RKO (cell line): ENCODE results near the gene MAST4.

Experiments
- DNase-seq: peaks from one replicate; pipeline ENCODE4 v3.0.0-alpha.2; 2016; ENCODE audit warnings: low spot score

MAST4 gene

GRCh38 chr5:67133217-67133616 lies 537.0 kb downstream of the MAST4 start:
- no peak for DNase-seq

GRCh38 chr5:67133776-67134175 lies 537.6 kb downstream of the MAST4 start:
- DNase-seq = no peak

GRCh38 chr5:67135381-67135984 lies 539.3 kb downstream of the MAST4 start:
- no peak for DNase-seq

GRCh38 chr5:67139030-67139429 lies 542.8 kb downstream of the MAST4 start:
- no peak for DNase-seq

GRCh38 chr5:67140413-67140812 lies 544.2 kb downstream of the MAST4 start:
- DNase-seq = no peak

GRCh38 chr5:67141644-67142043 lies 545.5 kb downstream of the MAST4 start:
- DNase-seq = no peak

GRCh38 chr5:67142816-67143215 lies 546.6 kb downstream of the MAST4 start:
- no peak for DNase-seq

- DNase-seq = no peak
Measured at GRCh38 chr5:67143549-67143948, 547.4 kb downstream of the MAST4 start.

- DNase-seq = no peak
Measured at GRCh38 chr5:67144183-67144639, 548.0 kb downstream of the MAST4 start.

- no peak for DNase-seq
Measured at GRCh38 chr5:67146574-67146973, 550.4 kb downstream of the MAST4 start.

GRCh38 chr5:67146981-67147380 lies 550.8 kb downstream of the MAST4 start:
- no peak for DNase-seq

GRCh38 chr5:67147760-67148159 lies 551.6 kb downstream of the MAST4 start:
- DNase-seq = no peak

GRCh38 chr5:67149057-67149950 lies 553.1 kb downstream of the MAST4 start:
- DNase-seq = no peak

GRCh38 chr5:67149951-67150523 lies 553.8 kb downstream of the MAST4 start:
- DNase-seq = no peak

- no peak for DNase-seq
Measured at GRCh38 chr5:67152400-67152799, 556.2 kb downstream of the MAST4 start.

- no peak for DNase-seq
Measured at GRCh38 chr5:67153292-67153691, 557.1 kb downstream of the MAST4 start.

GRCh38 chr5:67154556-67155206 lies 558.5 kb downstream of the MAST4 start:
- DNase-seq = no peak

- peak; percentile 30 for DNase-seq
Measured at GRCh38 chr5:67156976-67157583, 560.9 kb downstream of the MAST4 start.

GRCh38 chr5:67160272-67160671 lies 564.1 kb downstream of the MAST4 start:
- DNase-seq = no peak

GRCh38 chr5:67160985-67161384 lies 564.8 kb downstream of the MAST4 start:
- DNase-seq = no peak

- DNase-seq = no peak
Measured at GRCh38 chr5:67161767-67162166, 565.6 kb downstream of the MAST4 start.

- no peak for DNase-seq
Measured at GRCh38 chr5:67163231-67163756, 567.1 kb downstream of the MAST4 start.
